Omental fat pad (tissue), 4 donors: ENCODE data around the gene PXMP4. TPM values are rescaled to one million over a fixed set of nuclear protein-coding genes. Genes with fewer than 3 reads are reported as not detected.

ENCODE experiments used
- ATAC-seq: fragments of 150-250 bp; one replicate; pipeline ENCODE4 v1.9.1; 2016; ENCODE audit warnings: mild to moderate bottlenecking, moderate library complexity; ENCODE audit not compliant: low FRiP score
- DNase-seq: peaks from one replicate; pipeline ENCODE4 v3.0.0-alpha.2; 2019; ENCODE audit warnings: low spot score
- total RNA-seq, 4 donors: library from RNA; depleted of rRNA; stranded (reverse); fragments of >200 nt; gene quantifications; one replicate each; pipeline ENCODE4 v1.1.0, GENCODE V29; 2016
- TF ChIP-seq, protein P1 (sequence below), 3 donors: fragments of 450-650 bp; IDR thresholded peaks; one replicate each; pipeline ENCODE4 v1.5.1; 2016 to 2017; ENCODE audit warnings: antibody characterized with exemption in 3 of 3, mild to moderate bottlenecking in 3 of 3, moderate library complexity in 2 of 3

PXMP4 gene
- total RNA-seq, 4 donors from 2014 or later = 3.6 to 8.7 (median 4.8) TPM

- ATAC-seq (no peak), DNase-seq (no peak)
- TF ChIP-seq, protein P1, sequence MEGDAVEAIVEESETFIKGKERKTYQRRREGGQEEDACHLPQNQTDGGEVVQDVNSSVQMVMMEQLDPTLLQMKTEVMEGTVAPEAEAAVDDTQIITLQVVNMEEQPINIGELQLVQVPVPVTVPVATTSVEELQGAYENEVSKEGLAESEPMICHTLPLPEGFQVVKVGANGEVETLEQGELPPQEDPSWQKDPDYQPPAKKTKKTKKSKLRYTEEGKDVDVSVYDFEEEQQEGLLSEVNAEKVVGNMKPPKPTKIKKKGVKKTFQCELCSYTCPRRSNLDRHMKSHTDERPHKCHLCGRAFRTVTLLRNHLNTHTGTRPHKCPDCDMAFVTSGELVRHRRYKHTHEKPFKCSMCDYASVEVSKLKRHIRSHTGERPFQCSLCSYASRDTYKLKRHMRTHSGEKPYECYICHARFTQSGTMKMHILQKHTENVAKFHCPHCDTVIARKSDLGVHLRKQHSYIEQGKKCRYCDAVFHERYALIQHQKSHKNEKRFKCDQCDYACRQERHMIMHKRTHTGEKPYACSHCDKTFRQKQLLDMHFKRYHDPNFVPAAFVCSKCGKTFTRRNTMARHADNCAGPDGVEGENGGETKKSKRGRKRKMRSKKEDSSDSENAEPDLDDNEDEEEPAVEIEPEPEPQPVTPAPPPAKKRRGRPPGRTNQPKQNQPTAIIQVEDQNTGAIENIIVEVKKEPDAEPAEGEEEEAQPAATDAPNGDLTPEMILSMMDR (IDR thresholded peaks at IDR 0.05) = no peak
Measured at GRCh38 chr20:33713865-33714367, 6.2 kb downstream of the PXMP4 start.

DNA sequence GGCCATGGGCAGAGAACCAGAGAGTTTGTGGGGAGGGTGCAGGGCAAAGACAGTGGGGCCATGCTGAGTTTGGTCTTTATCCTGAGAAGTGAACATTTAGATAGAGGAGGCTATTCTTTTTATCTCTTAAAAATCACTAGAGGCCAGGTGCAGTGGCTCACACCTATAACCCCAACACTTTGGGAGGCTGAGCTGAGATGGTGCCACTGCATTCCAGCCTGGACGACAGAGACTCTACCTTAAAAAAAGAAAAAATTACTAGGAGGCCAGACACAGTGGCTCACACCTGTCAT is 8.7 kb downstream of the PXMP4 start:
- TF ChIP-seq, protein P1 (IDR thresholded peaks at IDR 0.05) = no peak
- ATAC-seq (no peak), DNase-seq (no peak)

DNA sequence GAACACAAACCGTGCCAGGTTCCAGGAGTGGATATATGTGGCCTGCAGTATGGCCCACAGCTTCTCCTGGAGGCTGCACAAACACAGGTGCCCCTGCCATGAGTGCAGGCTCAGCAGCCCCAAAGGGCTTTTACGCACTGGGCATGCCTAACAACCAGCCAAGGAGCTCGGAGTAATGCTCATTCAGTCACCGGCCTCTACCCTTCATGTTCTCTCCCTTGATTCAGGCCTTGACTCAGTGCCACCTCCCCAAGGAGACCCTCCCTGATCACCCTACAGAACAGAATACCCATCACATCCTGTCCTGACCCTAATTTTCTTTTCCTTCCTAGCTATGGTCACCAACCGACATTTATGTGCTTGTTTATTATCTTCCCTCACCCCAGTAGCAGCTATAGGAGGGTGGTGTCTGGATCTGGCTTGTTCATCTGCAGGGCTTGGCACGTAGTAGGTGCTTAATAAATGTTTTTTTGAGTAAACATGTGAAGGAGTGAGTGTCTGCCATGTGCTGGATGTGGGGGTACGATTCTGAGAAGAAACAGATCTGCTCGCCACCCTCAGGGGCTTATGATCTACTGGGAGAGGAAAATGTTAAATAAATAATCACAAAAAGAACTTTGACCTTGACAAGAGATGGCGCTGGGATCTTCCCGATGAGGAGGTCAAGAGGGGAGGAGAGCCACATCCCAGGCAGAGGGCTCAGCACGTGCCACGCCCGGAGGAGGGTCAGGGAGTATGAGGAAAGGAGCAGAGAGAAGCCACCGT is 9.2 kb downstream of the PXMP4 start:
- ATAC-seq = no peak
- TF ChIP-seq, protein P1 (IDR thresholded peaks at IDR 0.05) = no peak
- DNase-seq = no peak

- DNase-seq = no peak
- ATAC-seq = no peak
- TF ChIP-seq, protein P1 (IDR thresholded peaks at IDR 0.05) = no peak
Measured at GRCh38 chr20:33709905-33710541, 10.1 kb downstream of the PXMP4 start.

- no peak for ATAC-seq
- TF ChIP-seq, protein P1 (IDR thresholded peaks at IDR 0.05) = no peak
- no peak for DNase-seq
Measured at GRCh38 chr20:33709398-33709797, 10.7 kb downstream of the PXMP4 start.

DNA sequence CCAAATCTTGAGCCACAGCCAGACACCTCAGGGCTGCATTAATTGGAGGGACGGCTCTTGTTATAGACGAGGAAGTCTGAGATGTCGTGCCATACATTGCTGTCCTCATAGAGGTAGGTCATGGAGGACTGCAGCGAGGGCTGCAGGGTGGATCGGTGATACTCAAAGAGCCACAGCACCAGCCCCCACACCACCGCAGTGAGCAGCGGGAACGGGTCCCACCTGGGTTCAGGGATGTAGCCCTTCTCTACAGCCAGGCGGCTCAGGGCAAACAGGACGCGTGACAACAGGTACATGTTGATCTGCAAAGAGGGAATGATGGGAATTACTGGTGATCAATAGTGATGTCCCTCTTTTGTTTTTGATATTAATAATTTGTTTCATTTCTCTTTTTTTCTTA is 12.4 kb downstream of the PXMP4 start:
- DNase-seq (no peak), ATAC-seq (no peak)
- TF ChIP-seq, protein P1 (IDR thresholded peaks at IDR 0.05) = no peak
